SK-N-SH treated with all-trans-retinoic acid at 6 μM for 48 hours (cell line): ENCODE results near the gene SMCR8.

Source experiments
- ARNTL ChIP-seq: fragments of 450-650 bp; formaldehyde crosslinking; IDR thresholded peaks from 2 replicates; pipeline ENCODE4 v1.5.0; 2020; ENCODE audit warnings: low read depth, mild to moderate bottlenecking, moderate library complexity, borderline replicate concordance
- BACH2 ChIP-seq: fragments of 250-450 bp; sonication (Bioruptor Pico); IDR thresholded peaks from 2 replicates; pipeline ENCODE4 v1.9.0; 2021; ENCODE audit warnings: mild to moderate bottlenecking, borderline replicate concordance
- CSDC2 ChIP-seq: fragments of 250-450 bp; sonication (Bioruptor Pico); IDR thresholded peaks from 2 replicates; pipeline ENCODE4 v1.5.0; 2020; ENCODE audit warnings: mild to moderate bottlenecking, moderate library complexity
- OSR1 ChIP-seq: fragments of 250-450 bp; sonication (Bioruptor Pico); IDR thresholded peaks from 2 replicates; pipeline ENCODE4 v1.8.0; 2022; ENCODE audit warnings: moderate library complexity, mild to moderate bottlenecking, inconsistent platforms
- PPARA ChIP-seq: fragments of 250-450 bp; sonication (Bioruptor Pico); IDR thresholded peaks from 2 replicates; pipeline ENCODE4 v1.5.0; 2020; ENCODE audit warnings: mild to moderate bottlenecking, borderline replicate concordance
- RARB ChIP-seq: fragments of 250-450 bp; sonication (Bioruptor Pico); IDR thresholded peaks from 2 replicates; pipeline ENCODE4 v1.8.0; 2021; ENCODE audit warnings: mild to moderate bottlenecking, moderate library complexity
- SNAI2 ChIP-seq: fragments of 250-450 bp; sonication (Bioruptor Pico); IDR thresholded peaks from 2 replicates; pipeline ENCODE4 v1.5.0; 2020; ENCODE audit warnings: mild to moderate bottlenecking, moderate library complexity
- ZFP3 ChIP-seq: fragments of 250-450 bp; sonication (Bioruptor Pico); IDR thresholded peaks from 2 replicates; pipeline ENCODE4 v1.5.0; 2020; ENCODE audit warnings: mild to moderate bottlenecking, moderate library complexity
- ZFP30 ChIP-seq: fragments of 450-650 bp; formaldehyde crosslinking; IDR thresholded peaks from 2 replicates; pipeline ENCODE4 v1.5.0; 2022; ENCODE audit warnings: mild to moderate bottlenecking, moderate library complexity
- TF ChIP-seq, protein P1 (sequence below): fragments of 250-450 bp; sonication (Bioruptor Pico); IDR thresholded peaks from 2 replicates; pipeline ENCODE4 v1.8.0; 2021; ENCODE audit warnings: low read depth, mild to moderate bottlenecking, moderate library complexity, borderline replicate concordance
- TF ChIP-seq, protein P2 (sequence below): fragments of 250-450 bp; sonication (Bioruptor Pico); IDR thresholded peaks from 2 replicates; pipeline ENCODE4 v1.5.1; 2020; ENCODE audit warnings: low read depth, mild to moderate bottlenecking, moderate library complexity
- TF ChIP-seq, protein P3 (sequence below): fragments of 250-450 bp; sonication (Bioruptor Pico); IDR thresholded peaks from 2 replicates; pipeline ENCODE4 v1.8.0; 2020; ENCODE audit warnings: mild to moderate bottlenecking, moderate library complexity, borderline replicate concordance

DNA sequence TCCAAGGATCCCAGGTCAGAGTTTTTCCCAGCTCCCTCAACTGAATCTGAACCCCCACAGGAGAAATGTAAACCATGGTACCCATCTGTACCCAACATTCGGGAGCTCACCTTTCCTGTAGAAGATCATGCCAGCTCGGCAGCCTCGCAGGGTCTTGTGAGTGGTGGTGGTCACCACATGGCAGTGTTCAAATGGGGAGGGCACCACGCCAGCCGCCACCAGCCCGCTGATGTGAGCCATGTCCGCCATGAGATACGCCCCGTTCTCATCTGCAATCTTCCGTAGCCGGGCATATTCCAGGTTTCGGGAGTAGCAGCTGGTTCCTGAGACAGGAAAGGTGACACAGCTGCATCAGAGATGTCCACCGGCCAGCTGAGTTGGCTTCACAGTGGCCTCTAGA is 24.8 kb downstream of the SMCR8 start:
- no peak for TF ChIP-seq PPARA (CRISPR knock-in tag)
- no peak for TF ChIP-seq OSR1
- TF ChIP-seq ARNTL (CRISPR knock-in tag) = no peak
- no peak for TF ChIP-seq ZFP30 (CRISPR knock-in tag)
- no peak for TF ChIP-seq RARB (CRISPR knock-in tag)
- TF ChIP-seq BACH2 (CRISPR knock-in tag) = no peak
- TF ChIP-seq, protein P1, sequence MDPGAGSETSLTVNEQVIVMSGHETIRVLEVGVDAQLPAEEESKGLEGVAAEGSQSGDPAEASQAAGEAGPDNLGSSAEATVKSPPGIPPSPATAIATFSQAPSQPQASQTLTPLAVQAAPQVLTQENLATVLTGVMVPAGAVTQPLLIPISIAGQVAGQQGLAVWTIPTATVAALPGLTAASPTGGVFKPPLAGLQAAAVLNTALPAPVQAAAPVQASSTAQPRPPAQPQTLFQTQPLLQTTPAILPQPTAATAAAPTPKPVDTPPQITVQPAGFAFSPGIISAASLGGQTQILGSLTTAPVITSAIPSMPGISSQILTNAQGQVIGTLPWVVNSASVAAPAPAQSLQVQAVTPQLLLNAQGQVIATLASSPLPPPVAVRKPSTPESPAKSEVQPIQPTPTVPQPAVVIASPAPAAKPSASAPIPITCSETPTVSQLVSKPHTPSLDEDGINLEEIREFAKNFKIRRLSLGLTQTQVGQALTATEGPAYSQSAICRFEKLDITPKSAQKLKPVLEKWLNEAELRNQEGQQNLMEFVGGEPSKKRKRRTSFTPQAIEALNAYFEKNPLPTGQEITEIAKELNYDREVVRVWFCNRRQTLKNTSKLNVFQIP (CRISPR knock-in tag) = no peak
- TF ChIP-seq SNAI2 = no peak
- TF ChIP-seq, protein P2, sequence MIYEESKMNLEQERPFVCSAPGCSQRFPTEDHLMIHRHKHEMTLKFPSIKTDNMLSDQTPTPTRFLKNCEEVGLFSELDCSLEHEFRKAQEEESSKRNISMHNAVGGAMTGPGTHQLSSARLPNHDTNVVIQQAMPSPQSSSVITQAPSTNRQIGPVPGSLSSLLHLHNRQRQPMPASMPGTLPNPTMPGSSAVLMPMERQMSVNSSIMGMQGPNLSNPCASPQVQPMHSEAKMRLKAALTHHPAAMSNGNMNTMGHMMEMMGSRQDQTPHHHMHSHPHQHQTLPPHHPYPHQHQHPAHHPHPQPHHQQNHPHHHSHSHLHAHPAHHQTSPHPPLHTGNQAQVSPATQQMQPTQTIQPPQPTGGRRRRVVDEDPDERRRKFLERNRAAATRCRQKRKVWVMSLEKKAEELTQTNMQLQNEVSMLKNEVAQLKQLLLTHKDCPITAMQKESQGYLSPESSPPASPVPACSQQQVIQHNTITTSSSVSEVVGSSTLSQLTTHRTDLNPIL (CRISPR knock-in tag) = no peak
- no peak for TF ChIP-seq ZFP3
- no peak for TF ChIP-seq CSDC2
- TF ChIP-seq, protein P3, sequence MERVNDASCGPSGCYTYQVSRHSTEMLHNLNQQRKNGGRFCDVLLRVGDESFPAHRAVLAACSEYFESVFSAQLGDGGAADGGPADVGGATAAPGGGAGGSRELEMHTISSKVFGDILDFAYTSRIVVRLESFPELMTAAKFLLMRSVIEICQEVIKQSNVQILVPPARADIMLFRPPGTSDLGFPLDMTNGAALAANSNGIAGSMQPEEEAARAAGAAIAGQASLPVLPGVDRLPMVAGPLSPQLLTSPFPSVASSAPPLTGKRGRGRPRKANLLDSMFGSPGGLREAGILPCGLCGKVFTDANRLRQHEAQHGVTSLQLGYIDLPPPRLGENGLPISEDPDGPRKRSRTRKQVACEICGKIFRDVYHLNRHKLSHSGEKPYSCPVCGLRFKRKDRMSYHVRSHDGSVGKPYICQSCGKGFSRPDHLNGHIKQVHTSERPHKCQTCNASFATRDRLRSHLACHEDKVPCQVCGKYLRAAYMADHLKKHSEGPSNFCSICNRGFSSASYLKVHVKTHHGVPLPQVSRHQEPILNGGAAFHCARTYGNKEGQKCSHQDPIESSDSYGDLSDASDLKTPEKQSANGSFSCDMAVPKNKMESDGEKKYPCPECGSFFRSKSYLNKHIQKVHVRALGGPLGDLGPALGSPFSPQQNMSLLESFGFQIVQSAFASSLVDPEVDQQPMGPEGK (CRISPR knock-in tag) = no peak
